HG03571 (cell line): ENCODE results near the gene FNBP1.
A peak's percentile ranks its signal among the peaks of the same experiment; 100 is the strongest.
"Not testable (repeated sequence)": the region's sequence is repeated elsewhere in the genome, so short reads cannot be mapped to it uniquely, and the experiment has no call there.

Source experiments
- ATAC-seq: cut with Tn5 transposase; IDR thresholded peaks from one replicate; pipeline ENCODE4 v1.9.1; 2021; ENCODE audit not compliant: unreplicated experiment

Gene FNBP1

DNA sequence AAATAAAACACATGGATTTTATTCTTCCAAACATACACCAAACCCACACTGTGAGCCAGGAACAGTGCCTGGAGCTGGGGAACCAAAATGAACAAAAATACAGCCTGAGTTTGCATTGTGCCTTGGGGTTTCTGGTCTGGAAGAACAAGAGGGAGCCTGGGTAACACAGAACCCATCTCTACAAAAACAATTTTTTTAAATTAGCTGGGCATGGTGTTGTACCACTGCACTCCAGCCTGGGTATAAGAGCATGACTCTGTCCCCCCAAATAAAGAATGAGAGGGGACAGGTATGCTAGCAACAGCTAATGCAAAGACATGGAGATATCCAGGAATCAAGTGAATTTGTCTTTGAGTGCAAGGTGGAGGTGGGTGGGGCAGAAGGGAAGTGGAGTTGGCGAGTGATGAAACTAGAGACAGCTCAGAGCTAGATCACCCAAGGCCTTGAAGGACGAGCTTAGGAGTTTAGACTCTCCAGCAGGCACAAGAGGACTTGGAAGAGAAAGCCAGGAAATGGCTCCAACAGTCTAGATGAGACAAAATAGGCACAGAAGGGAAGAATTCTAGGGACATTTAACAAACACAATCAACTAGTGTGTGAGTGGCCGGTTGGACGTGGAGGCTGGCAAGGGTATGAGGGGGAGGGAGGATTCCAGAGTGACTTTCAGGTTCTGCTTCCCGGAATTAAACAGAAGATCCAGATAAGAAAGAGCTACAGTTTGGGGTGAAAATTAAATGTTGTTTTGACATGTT, 47.4 kb downstream of the FNBP1 start:
- ATAC-seq, result no peak

DNA sequence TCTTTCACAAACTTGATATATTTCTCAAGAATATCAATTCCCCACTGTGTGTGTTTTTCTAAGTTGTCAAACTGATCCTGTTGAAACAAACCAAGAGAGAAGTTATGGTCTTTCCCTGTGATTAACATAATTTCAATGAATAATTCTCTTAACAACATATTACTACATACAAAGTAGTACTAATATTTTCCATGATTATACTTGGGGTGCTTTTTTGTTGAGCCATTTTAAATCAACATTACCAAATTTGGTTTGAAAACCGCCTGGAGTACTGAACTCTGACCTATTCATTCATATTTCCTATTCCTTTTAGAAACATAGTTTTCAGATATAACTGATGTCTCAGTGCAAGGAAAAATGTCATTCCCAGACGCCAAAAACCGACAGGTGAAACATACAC, 48.1 kb downstream of the FNBP1 start:
- no peak for ATAC-seq

DNA sequence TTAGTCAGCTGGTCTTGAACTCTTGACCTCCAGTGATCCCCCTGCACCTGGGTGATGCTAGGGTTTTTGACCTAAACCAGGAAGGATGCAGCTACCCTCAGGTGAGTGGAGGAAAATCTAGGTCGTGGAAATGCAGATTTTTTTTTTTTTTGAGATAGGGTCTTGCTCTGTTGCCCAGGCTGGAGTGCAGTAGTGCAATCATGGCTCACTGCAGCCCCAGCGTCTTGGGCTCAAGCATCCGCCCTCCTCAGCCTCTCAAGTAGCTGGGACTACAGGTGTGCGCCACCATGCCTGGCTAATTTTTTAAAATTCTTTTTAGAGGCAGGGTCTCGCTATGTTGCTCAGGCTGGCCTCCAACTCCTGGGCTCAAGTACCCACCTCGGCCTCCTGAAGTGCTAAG, 51.9 kb downstream of the FNBP1 start:
- not testable (repeated sequence) for ATAC-seq

DNA sequence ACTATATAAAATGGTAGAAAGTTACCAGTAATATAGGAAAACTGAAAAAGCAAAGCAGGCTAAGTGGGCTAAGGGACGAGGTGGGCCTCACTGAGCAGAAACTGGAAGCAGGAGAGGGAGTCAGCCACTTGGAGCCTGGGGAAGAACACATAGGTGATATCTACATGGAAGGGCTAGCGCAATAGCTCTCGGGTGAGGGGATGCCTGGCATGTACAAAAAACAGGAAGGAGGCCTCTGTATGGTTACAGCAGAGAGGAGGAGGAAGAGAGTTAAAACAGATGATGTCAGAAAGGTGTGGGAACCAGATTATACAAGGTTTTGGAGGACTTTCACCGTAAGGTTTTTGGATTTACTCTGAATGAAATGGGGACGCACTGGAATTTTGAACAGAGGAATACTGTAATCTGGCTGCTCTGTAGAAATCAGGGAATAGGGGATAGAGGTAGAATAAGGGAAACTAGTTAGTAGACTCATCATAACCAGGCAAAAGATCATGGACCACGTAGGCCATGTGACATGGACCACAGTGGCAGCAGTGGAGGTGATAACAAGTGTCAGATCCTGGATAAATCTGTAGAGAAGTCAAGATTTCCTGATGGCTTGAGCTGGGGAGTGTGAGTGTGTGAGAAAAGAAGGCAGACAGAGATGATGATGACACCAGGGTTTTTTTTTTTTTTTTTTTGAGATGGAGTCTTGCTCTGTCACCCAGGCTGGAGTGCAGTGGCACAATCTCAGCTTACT, 52.5 kb downstream of the FNBP1 start:
- no peak for ATAC-seq

DNA sequence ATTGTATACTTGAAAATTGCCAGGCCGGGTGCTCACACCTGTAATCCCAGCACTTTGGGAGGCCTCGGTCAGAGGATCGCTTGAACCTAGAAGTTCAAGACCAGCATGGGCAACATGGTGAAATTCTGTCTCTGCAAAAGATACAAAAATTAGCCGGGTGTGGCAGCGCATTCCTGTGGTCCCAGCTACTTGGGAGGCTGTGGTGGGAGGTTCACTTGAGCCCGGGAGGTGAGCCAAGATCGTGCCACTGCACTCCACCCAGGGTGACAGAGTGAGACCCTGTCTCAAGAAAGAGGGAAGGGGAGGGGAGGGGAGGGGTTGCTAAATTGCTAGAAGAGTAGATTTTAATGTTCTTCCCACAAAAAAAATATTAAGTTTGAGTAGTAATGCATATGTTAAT, 53.2 kb downstream of the FNBP1 start:
- no peak for ATAC-seq

DNA sequence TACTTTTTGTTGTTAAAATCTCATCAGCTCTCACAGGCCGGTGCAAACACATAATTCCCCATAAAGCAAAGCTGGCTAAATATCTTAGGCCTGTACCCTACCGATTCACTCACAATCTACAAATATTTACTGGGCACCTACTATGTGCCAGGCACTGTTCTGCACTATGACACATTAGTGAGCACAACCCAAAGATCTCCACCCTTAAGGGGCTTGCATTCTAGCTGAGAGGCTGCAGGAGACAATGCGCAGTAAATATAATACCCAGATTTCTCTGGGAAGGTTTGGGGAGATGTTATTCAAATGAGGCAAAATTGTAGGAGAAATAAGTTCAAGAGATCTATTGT, 53.7 kb downstream of the FNBP1 start:
- ATAC-seq, result no peak

DNA sequence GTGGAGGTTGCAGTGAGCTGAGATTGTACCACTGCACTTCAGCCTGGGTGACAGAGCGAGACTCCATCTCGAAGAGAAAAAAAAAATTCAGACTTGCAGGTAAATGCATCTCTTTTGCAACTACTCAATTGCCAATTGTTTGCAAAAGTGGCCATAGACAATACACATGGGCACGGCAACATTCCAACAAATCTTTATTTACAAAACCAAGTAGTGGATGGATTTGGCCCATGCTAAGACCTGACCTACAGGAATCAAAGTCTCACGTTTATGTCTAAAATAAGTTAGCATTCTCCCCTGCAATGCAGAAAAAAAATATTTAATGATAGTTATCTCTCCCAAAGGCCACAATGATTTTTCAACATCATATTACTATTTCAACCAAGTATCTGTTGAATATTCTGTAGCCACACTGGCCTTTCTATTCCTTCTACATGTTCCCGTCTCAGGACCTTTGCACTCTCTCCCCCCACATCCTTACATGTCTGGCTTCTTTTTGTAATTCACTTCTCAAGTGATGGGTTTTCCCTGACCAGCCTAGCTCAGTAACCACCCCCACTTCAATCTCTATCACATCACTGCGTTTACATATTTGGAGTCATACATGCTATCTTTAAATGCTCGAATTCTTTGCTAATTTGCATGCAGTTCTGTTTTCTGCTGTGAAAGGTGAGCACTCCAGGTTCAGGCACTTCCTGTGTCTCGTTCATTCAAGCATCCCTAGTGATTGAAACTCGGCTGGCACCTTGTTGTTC, 54.2 kb downstream of the FNBP1 start:
- ATAC-seq, result no peak

DNA sequence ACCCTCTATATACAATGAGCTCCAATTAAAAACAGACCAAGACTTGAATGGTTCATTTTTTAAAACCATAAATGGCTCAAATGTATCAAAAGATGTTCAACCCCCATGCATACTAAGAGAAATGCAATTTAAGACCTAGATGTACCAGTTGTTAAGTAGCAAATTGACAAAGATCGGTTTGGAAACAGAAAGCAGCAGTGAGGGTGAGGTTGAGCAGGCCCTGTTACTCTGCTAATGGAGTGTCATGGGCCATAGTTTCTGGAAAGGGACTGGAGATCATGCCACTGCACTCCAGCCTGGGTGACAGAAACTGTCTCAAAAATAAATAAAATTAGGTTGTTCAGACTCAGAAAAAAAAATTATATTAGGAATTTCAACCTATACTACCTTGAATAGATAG, 55.0 kb downstream of the FNBP1 start:
- no peak for ATAC-seq

DNA sequence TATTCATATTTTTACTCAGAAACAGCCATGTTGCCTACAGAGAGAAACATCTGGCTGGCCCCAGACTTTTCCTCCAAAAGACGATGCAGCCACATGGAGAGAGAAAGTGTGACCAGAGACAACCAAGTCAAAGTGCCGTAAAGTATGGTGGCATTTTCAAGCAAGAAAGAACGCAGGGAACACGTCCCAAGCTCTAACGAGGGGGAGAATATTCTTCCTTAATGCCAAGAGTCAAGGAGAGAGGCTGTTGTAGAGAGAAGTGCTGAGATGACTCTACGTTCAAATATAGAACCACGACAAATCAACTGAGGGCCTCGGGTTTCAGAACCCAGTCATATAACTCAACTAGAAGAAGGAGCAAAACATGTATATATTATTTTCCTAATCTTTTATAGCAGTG, 55.9 kb downstream of the FNBP1 start:
- no peak for ATAC-seq

DNA sequence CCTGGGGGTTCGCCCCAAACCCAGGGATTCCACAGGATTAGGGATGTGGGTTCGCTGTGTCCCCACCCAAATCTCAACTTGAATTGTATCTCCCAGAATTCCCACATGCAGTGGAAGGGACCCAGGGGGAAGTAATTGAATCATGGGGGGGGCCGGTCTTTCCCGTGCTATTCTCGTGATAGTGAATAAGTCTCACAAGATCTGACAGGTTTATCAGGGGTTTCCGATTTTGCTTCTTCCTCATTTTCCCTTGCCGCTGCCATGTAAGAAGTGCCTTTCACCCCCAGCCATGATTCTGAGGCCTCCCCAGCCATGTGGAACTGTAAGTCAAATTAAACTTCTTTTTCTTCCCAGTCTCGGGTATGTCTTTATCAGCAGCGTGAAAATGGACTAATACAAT, 58.4 kb downstream of the FNBP1 start:
- ATAC-seq, result not testable (repeated sequence)

DNA sequence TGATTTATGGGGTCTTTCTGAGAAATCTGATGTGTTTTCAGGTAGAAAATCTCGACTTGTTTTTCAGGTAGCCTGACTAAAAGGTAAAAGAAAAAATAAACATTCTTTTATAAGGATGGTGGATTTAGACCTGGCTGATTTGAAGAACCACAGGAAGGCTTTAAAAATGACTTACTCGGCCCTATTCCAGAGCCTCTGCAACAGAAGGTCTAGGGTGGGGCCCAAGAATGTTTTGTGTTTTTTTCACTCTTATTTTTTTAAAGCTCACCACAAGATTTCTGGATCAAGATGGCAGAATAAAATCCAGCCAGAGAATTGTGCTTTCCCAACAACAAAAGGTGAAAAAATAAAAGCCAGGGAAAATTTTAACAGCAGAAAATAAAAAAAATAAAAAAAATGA, 59.1 kb downstream of the FNBP1 start:
- ATAC-seq, result no peak

DNA sequence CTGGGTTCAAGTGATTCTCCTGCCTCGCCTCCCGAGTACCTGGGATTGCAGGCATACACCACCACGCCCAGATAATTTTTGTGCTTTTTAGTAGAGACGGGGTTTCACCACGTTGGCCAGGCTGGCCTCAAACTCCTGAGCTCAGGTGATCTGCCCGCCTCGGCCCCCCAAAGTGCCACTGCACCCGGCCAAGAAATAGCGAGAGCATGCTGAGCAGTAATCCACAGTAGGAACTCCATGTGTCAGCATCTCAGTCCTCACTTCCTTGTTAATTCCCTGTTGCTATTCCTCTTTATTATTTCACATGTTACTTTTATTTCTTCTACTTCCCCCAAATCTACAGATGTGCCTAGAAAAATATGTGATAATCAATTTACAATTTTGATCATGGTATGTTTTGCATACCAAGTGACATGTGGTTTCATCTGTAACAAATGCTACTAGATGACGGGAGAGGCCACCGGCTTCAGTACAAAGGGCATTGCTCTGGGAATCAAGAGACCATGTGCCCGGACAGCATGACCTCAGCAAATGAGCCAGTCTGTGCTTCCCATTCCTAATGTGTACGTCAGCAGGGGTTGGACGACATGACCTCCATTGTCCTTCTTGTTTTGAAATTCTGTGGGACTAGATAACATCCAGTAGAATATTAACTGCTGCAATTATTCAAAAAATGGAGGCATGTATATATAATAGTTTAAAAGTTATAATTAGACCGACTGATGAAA, 61.6 kb downstream of the FNBP1 start:
- ATAC-seq, result no peak

DNA sequence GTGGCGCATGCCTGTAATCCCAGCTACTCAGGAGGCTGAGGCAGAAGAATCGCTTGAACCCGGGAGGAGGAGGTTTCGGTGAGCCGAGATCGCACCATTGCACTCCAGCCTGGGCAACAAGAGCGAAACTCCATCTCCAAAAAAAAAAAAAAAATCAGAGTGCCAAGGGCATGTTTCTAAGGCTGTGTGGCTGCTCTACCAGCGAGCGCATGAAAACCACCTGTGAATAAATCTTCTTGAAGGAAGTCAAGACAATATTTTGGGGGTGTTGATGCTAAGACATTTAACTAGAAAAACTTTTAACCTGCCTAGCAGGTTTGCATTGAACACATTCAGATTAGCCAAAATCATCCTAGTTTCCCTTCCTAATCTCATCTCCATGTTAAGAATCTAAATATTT, 62.8 kb downstream of the FNBP1 start:
- ATAC-seq, result not testable (repeated sequence)

DNA sequence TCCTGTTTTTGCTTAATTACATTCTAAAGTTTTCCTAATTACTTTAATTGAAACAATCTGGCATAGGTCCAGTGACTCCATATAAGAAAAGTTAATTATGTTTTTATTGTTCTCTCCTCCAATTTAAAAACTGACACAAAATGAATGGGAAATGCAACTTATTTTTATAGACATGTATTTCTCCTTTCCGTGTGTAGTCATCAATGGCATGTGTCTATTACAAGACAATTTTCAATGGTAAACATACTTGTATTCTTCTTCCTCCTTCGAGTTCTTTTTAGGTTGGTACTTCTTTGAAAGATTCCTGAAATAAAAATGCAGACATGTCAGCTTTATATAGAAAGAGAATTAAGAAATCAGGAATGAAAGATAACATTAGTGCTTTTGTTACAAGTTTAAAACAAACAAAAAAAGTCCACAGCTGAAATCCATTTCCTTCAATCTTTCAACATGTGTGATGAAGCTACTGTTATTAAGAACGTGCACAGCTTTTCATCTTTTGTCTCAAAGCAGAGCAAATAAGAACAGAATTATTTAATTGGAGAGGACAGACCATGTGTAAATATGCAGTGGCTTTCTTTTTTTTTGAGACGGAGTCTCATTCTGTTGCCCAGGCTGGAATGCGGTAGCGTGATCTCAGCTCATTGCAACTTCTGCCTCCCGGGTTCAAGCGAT, 63.8 kb downstream of the FNBP1 start:
- no peak for ATAC-seq

DNA sequence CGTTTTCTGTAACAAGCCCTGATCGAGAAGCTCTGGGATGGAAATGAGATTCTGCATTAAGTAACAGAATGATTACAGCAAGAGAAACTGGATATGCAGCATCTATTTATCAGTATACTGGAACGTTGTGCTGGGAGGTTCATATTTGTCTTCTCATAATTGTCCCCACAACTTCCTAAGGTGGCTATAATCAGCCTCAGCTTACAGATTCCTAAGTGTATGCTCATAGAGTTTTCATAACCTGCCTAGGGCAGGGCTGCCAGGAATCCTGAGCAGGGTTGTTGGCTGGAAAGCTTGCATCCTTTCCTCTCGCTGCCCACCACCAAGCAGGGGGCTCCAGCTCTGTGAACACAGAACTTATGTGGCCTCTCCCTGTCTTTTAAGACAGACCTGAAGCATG, 70.2 kb downstream of the FNBP1 start:
- ATAC-seq, result no peak

DNA sequence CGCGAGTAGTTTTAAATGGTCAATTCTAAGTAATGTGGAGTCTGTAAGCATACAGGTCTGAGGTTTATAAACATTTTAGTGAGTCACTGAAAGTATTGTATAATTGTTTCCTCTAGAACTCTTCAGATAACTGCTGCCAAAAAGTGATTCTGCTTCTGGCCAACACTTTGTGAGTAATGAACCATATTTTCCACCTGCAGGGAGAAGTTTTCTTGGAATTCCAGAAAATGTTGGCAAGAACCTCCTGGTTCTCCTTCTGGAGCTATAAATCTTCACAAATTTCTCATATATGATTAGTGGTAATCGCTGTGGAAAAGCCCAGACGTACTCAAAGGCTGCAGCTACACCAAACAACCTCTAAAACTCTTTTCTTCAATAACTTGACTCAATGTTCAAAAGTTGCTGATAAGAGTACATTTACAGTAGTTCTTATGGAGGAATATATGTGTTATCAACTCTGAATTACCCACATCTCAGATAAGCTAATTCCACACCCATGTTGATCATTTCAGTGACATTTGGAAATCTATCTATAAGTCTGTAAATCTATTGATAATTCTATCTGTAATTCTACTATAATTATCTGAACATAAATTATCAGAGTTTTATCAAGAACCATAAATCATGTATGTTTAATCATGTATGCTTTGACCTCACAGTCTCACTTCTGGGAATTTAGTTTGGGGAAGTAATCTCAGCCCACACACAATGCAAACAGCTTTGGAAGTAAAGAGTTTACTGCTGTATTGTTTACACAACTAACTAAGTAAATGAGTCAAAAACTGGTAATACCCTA, 74.1 kb downstream of the FNBP1 start:
- ATAC-seq, result no peak

DNA sequence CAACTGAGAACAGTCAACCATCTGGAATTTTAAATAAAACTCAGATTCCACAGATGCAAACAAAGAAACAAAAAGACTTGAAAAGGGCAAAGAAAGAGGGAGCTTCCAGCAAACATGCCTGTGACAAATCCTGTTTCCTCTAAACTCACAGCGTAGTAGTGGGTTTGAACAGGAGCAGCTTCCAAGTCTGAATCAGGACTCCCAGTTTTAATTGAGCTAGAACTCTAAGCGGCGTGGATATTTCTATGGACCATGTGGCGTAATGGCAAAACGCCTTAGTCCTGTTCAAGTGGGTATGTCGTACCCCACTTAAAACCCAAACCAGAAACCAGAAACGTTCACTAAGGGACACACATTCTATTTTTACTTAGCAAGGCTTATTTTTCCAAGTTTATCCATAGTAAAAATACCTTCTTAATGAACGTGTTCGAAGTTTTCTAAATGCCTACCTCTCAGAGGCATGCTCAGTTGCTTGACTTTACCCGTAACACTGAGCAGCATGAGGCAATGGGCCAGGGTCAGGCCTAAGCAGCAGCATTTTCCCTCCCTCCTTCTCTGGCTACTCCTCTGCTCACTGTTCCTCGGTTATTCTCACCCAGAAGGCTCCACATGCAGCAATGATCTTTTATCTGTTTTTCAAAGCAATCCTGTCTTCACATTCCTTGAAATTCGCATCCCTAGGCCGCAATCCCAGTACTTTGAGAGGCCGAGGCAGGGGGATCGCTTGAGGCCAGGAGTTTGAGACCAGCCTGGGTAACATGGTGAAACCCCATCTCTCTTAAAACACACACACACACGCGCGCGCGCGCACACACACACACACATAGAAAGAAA, 77.9 kb downstream of the FNBP1 start:
- no peak for ATAC-seq

DNA sequence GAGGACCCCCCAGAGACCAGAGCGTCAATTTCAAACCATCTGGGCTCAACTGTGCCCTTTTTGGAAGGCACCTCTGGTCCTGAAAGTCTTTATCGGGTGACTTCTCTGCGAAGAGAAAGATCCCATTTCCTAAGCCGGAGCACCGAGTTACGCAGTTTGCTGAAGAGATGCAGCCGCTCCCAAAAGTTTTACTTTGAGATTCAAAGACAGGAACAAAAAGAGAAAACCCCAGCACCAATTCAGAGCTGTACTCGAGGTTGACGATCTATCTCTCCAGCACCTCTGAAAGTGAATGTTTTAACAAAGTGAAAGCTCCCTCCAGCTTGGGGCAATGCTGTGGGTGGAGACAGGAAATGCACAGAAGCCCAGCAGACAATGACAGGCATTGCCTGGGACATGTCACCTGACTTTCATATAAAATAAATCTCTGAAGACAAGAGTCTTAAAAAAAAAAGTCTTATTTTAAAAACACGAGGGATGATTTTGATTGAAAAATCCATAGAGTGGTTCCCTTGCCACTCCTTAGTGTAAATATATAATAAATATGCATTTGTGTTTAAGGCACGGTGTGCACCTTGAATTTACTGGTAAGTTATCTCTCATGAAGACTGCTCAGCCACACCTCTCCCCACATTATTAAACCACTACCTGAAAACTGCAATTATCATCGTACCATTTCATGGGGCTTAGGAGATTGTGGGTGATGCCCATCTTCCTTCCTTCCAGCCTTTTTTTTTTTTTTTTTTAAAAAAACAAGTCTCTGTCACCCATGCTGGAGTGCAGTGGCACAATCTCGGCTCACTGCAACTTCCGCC, 79.9 kb downstream of the FNBP1 start:
- ATAC-seq, result peak; percentile 70
